ENCODE measurements around the gene RHBDF2.
A peak's percentile ranks its signal among the peaks of the same experiment; 100 is the strongest.

Gene RHBDF2

GRCh38 chr17:76501018-76501826 is at the start of gene RHBDF2:
TSS of gene RHBDF2 (minus strand) at chr17:76501423. CDS start at chr17:76481524, 19,899 bp downstream.
- DNase-seq (ENCODE audit: low spot score) = peak; percentile 96

GRCh38 chr17:76549539-76549938 is 48.3 kb upstream of the RHBDF2 start:
- no peak for DNase-seq (ENCODE audit: low spot score)

GRCh38 chr17:76549215-76549518 is 47.9 kb upstream of the RHBDF2 start:
- DNase-seq (ENCODE audit: low spot score) = no peak

- no peak for DNase-seq (ENCODE audit: low spot score)
These were observed 47.4 kb upstream of the RHBDF2 start for GRCh38 chr17:76548378-76549214.

GRCh38 chr17:76547642-76548202 is 46.5 kb upstream of the RHBDF2 start:
- DNase-seq (ENCODE audit: low spot score) = no peak

GRCh38 chr17:76547183-76547641 is 46.0 kb upstream of the RHBDF2 start:
- DNase-seq (ENCODE audit: low spot score) = peak; percentile 46

GRCh38 chr17:76546556-76547182 is 45.4 kb upstream of the RHBDF2 start:
- DNase-seq (ENCODE audit: low spot score) = no peak

- DNase-seq (ENCODE audit: low spot score) = no peak
These were observed 44.8 kb upstream of the RHBDF2 start for GRCh38 chr17:76545918-76546555.

- no peak for DNase-seq (ENCODE audit: low spot score)
These were observed 43.5 kb upstream of the RHBDF2 start for GRCh38 chr17:76544546-76545365.

- DNase-seq (ENCODE audit: low spot score) = no peak
These were observed 42.8 kb upstream of the RHBDF2 start for GRCh38 chr17:76543826-76544545.

- no peak for DNase-seq (ENCODE audit: low spot score)
These were observed 42.2 kb upstream of the RHBDF2 start for GRCh38 chr17:76543482-76543825.

GRCh38 chr17:76542984-76543383 is 41.8 kb upstream of the RHBDF2 start:
- DNase-seq (ENCODE audit: low spot score) = no peak

- no peak for DNase-seq (ENCODE audit: low spot score)
These were observed 41.3 kb upstream of the RHBDF2 start for GRCh38 chr17:76542566-76542971.

GRCh38 chr17:76541739-76542454 is 40.7 kb upstream of the RHBDF2 start:
- no peak for DNase-seq (ENCODE audit: low spot score)

- DNase-seq (ENCODE audit: low spot score) = peak; percentile 22
These were observed 39.4 kb upstream of the RHBDF2 start for GRCh38 chr17:76540381-76541300.

GRCh38 chr17:76539631-76540271 is 38.5 kb upstream of the RHBDF2 start, which contains the start of gene PRCD:
TSS of gene PRCD (plus strand) at chr17:76540044. CDS start at chr17:76540142, 98 bp downstream.
- no peak for DNase-seq (ENCODE audit: low spot score)

GRCh38 chr17:76538941-76539570 is 37.8 kb upstream of the RHBDF2 start:
- no peak for DNase-seq (ENCODE audit: low spot score)
